MM.1S (cell line): ENCODE measurements around the gene SNTG2.

Experiments
- DNase-seq: peaks from one replicate; pipeline ENCODE4 v3.0.0-alpha.2; 2015
- H2AFZ ChIP-seq: fragments of 300-600 bp; sonication (generic); 2 replicates; pipeline ENCODE4 v1.6.0; 2016; ENCODE audit warnings: antibody characterized with exemption, low read length
- H3F3A ChIP-seq: fragments of 300-600 bp; sonication (generic); 2 replicates; pipeline ENCODE4 v1.6.1; 2016; ENCODE audit warnings: mild to moderate bottlenecking, antibody characterized with exemption, low read length, moderate library complexity, mixed read lengths; ENCODE audit not compliant: insufficient read depth
- H3K27ac ChIP-seq: fragments of 300-600 bp; sonication (generic); 2 replicates; pipeline ENCODE4 v1.5.1; 2016; ENCODE audit warnings: mild to moderate bottlenecking, low read length
- H3K27me3 ChIP-seq: fragments of 300-600 bp; sonication (generic); replicated peaks from 2 replicates; pipeline ENCODE4 v1.6.0; 2016; ENCODE audit warnings: low read length; ENCODE audit not compliant: insufficient read depth
- H3K36me3 ChIP-seq: fragments of 300-600 bp; sonication (generic); replicated peaks from 2 replicates; pipeline ENCODE4 v1.6.1; 2016; ENCODE audit warnings: mild to moderate bottlenecking, low read length, mixed read lengths; ENCODE audit not compliant: insufficient read depth
- H3K4me1 ChIP-seq: fragments of 300-600 bp; sonication (generic); 2 replicates; pipeline ENCODE4 v1.6.1; 2016; ENCODE audit warnings: low read length, mixed read lengths
- H3K4me2 ChIP-seq: fragments of 300-600 bp; sonication (generic); 2 replicates; pipeline ENCODE4 v1.6.0; 2016; ENCODE audit warnings: low read depth, low read length
- H3K4me3 ChIP-seq: fragments of 300-600 bp; sonication (generic); 2 replicates; pipeline ENCODE4 v1.5.1; 2016; ENCODE audit warnings: low read length, mixed read lengths
- H3K79me2 ChIP-seq: fragments of 300-600 bp; sonication (generic); 2 replicates; pipeline ENCODE4 v1.6.1; 2016; ENCODE audit warnings: mixed run types, low read length, mixed read lengths
- H3K9ac ChIP-seq: fragments of 300-600 bp; sonication (generic); 2 replicates; pipeline ENCODE4 v1.6.1; 2016; ENCODE audit warnings: low read length, mixed read lengths
- H3K9me2 ChIP-seq: fragments of 300-600 bp; sonication (generic); replicated peaks from 2 replicates; pipeline ENCODE4 v1.6.1; 2016; ENCODE audit warnings: mild to moderate bottlenecking, low read length, mixed read lengths; ENCODE audit not compliant: insufficient read depth
- H3K9me3 ChIP-seq: fragments of 300-600 bp; sonication (generic); replicated peaks from 2 replicates; pipeline ENCODE4 v1.6.1; 2016; ENCODE audit warnings: mild to moderate bottlenecking, low read length, mixed read lengths; ENCODE audit not compliant: insufficient read depth
- H4K20me1 ChIP-seq: fragments of 300-600 bp; sonication (generic); 2 replicates; pipeline ENCODE4 v1.6.1; 2016; ENCODE audit warnings: mild to moderate bottlenecking, low read length, moderate library complexity, mixed read lengths; ENCODE audit not compliant: insufficient read depth
- CTCF ChIP-seq: fragments of 300-600 bp; sonication (generic); IDR thresholded peaks from 2 replicates; pipeline ENCODE4 v1.5.1; 2016; ENCODE audit warnings: antibody characterized with exemption, low read length, mixed read lengths
- EZH2 ChIP-seq: fragments of 300-600 bp; sonication (generic); optimal IDR thresholded peaks from 2 replicates; pipeline ENCODE3; 2017; ENCODE audit warnings: low read depth, mild to moderate bottlenecking, antibody characterized with exemption, low read length, mixed read lengths
- EZH2phosphoT487 ChIP-seq: fragments of 300-600 bp; sonication (generic); IDR thresholded peaks from 2 replicates; pipeline ENCODE4 v1.6.1; 2018; ENCODE audit warnings: antibody characterized with exemption, low read length

SNTG2 gene

GRCh38 chr2:1353124-1353523 lies 402.5 kb downstream of the SNTG2 start:
- TF ChIP-seq CTCF: no peak
- TF ChIP-seq EZH2phosphoT487: no peak
- no peak for TF ChIP-seq EZH2
- H3K27me3 ChIP-seq: no peaks in the 10 kb centered on the region

GRCh38 chr2:1353543-1353942 lies 402.9 kb downstream of the SNTG2 start:
- H4K20me1 ChIP-seq: no peaks in the 10 kb centered on the region
- DNase-seq: no peak
- H3F3A ChIP-seq: no peaks in the 10 kb centered on the region
- no peaks in the 10 kb centered on the region for H3K36me3 ChIP-seq
- no peak overlapping the region for H2AFZ ChIP-seq
- H3K4me1 ChIP-seq: no peaks in the 10 kb centered on the region
- no peak for TF ChIP-seq EZH2
- no peak for TF ChIP-seq EZH2phosphoT487
- no peak for TF ChIP-seq CTCF
- no peaks in the 10 kb centered on the region for H3K9me2 ChIP-seq
- H3K27ac ChIP-seq: no peak overlapping the region
- no peaks in the 10 kb centered on the region for H3K9me3 ChIP-seq
- H3K4me2 ChIP-seq: no peak overlapping the region
- H3K9ac ChIP-seq: no peak overlapping the region
- no peak overlapping the region for H3K4me3 ChIP-seq
- H3K79me2 ChIP-seq: no peaks in the 10 kb centered on the region
- H3K27me3 ChIP-seq: no peaks in the 10 kb centered on the region

More at GRCh38 chr2:1353124-1353523, 402.5 kb downstream of the SNTG2 start:
- Histone ChIP-seq H3K4me3 (no peak overlapping the region), H3K4me2 (no peak overlapping the region), H3K9me2 (no peaks in the 10 kb centered on the region), H3K4me1 (no peaks in the 10 kb centered on the region), H3K79me2 (no peaks in the 10 kb centered on the region), H4K20me1 (no peaks in the 10 kb centered on the region), H3F3A (no peaks in the 10 kb centered on the region), H3K9me3 (no peaks in the 10 kb centered on the region), H3K9ac (no peak overlapping the region), H3K27ac (no peak overlapping the region), H2AFZ (no peak overlapping the region), H3K36me3 (no peaks in the 10 kb centered on the region)
- no peak for DNase-seq

GRCh38 chr2:1360144-1360543 lies 409.5 kb downstream of the SNTG2 start:
- no peaks in the 10 kb centered on the region for H3K79me2 ChIP-seq
- H3K4me2 ChIP-seq: no peak overlapping the region
- H3K36me3 ChIP-seq: no peaks in the 10 kb centered on the region
- no peaks in the 10 kb centered on the region for H4K20me1 ChIP-seq
- no peaks in the 10 kb centered on the region for H3F3A ChIP-seq
- no peak overlapping the region for H3K4me3 ChIP-seq
- no peak for DNase-seq
- TF ChIP-seq EZH2phosphoT487: no peak
- TF ChIP-seq CTCF: no peak
- no peak for TF ChIP-seq EZH2
- no peak overlapping the region for H3K27ac ChIP-seq
- H3K27me3 ChIP-seq: no peaks in the 10 kb centered on the region
- no peak overlapping the region for H3K9ac ChIP-seq
- no peak overlapping the region for H2AFZ ChIP-seq
- H3K9me2 ChIP-seq: no peaks in the 10 kb centered on the region
- H3K4me1 ChIP-seq: no peaks in the 10 kb centered on the region
- no peaks in the 10 kb centered on the region for H3K9me3 ChIP-seq
